ENCODE results near the gene SLC36A4.

The SLC36A4 gene

DNA sequence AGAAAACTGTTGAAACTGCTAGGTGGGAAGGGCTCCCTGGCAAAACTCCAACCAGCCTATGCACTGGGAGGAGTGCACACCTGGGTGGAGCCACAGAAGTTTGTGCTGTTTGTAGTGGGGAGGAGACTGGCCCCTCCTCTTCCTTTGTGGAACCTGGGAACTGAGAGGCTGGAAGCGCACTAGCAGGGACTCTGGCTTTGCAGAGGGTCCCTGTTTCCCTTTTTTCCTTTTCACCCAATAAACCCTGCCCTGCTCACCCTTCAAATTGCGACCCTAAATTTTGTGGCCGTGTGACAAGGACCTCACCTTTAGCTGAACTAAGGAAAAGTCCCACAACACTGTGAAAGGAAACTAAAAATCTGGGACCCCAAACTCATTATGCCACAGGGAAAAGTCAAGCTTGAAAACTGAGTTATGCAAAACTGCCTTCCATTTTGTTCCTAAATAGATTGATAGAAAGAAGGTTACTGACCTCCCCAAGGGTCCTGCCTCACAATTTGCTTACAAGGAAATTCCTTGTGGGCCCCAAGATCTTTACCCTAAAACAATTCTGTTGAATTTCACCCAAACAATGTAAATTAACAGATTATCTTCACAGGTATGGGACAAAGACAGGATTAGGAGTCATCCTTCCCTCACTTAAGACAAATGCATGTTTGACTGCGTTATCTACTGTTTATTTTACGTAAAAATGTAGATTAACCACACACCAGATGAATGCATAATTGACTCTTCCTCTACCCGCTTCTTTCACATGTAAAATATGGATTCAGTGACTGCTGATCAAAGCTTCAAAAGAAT is 81.0 kb downstream of the SLC36A4 start:
- TF ChIP-seq, protein P1, sequence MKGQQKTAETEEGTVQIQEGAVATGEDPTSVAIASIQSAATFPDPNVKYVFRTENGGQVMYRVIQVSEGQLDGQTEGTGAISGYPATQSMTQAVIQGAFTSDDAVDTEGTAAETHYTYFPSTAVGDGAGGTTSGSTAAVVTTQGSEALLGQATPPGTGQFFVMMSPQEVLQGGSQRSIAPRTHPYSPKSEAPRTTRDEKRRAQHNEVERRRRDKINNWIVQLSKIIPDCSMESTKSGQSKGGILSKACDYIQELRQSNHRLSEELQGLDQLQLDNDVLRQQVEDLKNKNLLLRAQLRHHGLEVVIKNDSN (IDR thresholded peaks at IDR 0.05): no peak
- TF ChIP-seq NFIC (IDR thresholded peaks at IDR 0.05): peak; percentile 11; the same call in 1 of the 2 replicates
- no peak for TF ChIP-seq ZBTB7A (IDR thresholded peaks at IDR 0.05; ENCODE audit: low read depth)

DNA sequence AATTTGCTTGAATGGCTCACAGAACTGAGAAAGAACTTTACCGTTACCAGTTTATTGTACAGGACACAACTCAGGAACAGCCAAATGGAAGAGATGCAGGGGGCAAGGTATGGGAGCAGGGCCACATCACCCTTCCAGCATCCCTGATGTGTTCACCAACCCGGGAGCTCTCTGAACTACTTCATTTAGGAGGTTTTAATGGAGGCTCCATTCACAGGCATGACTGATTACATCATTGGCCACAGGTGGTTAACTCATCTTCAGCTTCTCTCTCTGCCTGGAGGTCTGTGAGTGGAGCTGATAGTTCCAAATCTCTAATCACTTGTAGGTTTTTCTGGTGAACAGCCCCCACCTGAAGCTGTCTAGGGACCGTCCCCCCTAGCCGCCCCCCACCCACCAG is 83.5 kb downstream of the SLC36A4 start:
- TF ChIP-seq CEBPB (IDR thresholded peaks at IDR 0.05) (no peak), ZBTB7A (IDR thresholded peaks at IDR 0.05; ENCODE audit: low read depth) (no peak)

- TF ChIP-seq CEBPB (IDR thresholded peaks at IDR 0.05): no peak
- no peak for TF ChIP-seq EP300 (IDR thresholded peaks at IDR 0.05; ENCODE audit: borderline replicate concordance)
- TF ChIP-seq, protein P1 (IDR thresholded peaks at IDR 0.05): no peak
- no peak for TF ChIP-seq RAD21 (IDR thresholded peaks at IDR 0.05; ENCODE audit: low read depth)
- no peak for TF ChIP-seq YY1 (IDR thresholded peaks at IDR 0.05; ENCODE audit: low read depth)
- TF ChIP-seq CREB1 (IDR thresholded peaks at IDR 0.05; ENCODE audit: low read depth): no peak
- no peak for TF ChIP-seq TEAD4 (IDR thresholded peaks at IDR 0.05)
- TF ChIP-seq FOXM1 (IDR thresholded peaks at IDR 0.05; ENCODE audit: borderline replicate concordance, low read depth): no peak
- TF ChIP-seq, protein P2, sequence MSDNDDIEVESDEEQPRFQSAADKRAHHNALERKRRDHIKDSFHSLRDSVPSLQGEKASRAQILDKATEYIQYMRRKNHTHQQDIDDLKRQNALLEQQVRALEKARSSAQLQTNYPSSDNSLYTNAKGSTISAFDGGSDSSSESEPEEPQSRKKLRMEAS (IDR thresholded peaks at IDR 0.05): no peak
- no peak for TF ChIP-seq EGR1 (IDR thresholded peaks at IDR 0.05)
- TF ChIP-seq TAF1 (IDR thresholded peaks at IDR 0.05; ENCODE audit: low read depth): no peak
- TF ChIP-seq REST (IDR thresholded peaks at IDR 0.05; ENCODE audit: low read depth): no peak
- no peak for TF ChIP-seq ZBTB7A (IDR thresholded peaks at IDR 0.05; ENCODE audit: low read depth)
- TF ChIP-seq NFIC (IDR thresholded peaks at IDR 0.05): no peak
Observed at GRCh38 chr11:93113824-93114223, 84.0 kb downstream of the SLC36A4 start.

- TF ChIP-seq EP300 (IDR thresholded peaks at IDR 0.05; ENCODE audit: borderline replicate concordance): no peak
Observed at GRCh38 chr11:93100211-93100610, 97.6 kb downstream of the SLC36A4 start.

- TF ChIP-seq TEAD4 (IDR thresholded peaks at IDR 0.05): no peak
- no peak for TF ChIP-seq CEBPB (IDR thresholded peaks at IDR 0.05)
- TF ChIP-seq, protein P1 (IDR thresholded peaks at IDR 0.05): no peak
- TF ChIP-seq TAF1 (IDR thresholded peaks at IDR 0.05; ENCODE audit: low read depth): no peak
- TF ChIP-seq ZBTB7A (IDR thresholded peaks at IDR 0.05; ENCODE audit: low read depth): no peak
- TF ChIP-seq FOXM1 (IDR thresholded peaks at IDR 0.05; ENCODE audit: borderline replicate concordance, low read depth): no peak
- no peak for TF ChIP-seq NFIC (IDR thresholded peaks at IDR 0.05)
- TF ChIP-seq EGR1 (IDR thresholded peaks at IDR 0.05): no peak
- TF ChIP-seq, protein P2 (IDR thresholded peaks at IDR 0.05): no peak
- TF ChIP-seq EP300 (IDR thresholded peaks at IDR 0.05; ENCODE audit: borderline replicate concordance): no peak
- no peak for TF ChIP-seq REST (IDR thresholded peaks at IDR 0.05; ENCODE audit: low read depth)
- TF ChIP-seq TCF12 (IDR thresholded peaks at IDR 0.05; ENCODE audit: low read depth): no peak
Observed at GRCh38 chr11:93099806-93100205, 98.0 kb downstream of the SLC36A4 start.

Measured in Ishikawa (cell line).